GM23248 (cell line): Measurements from ENCODE around the gene CEACAM4. TPM values are rescaled to one million over a fixed set of nuclear protein-coding genes. Genes with fewer than 3 reads are reported as not detected.

Source experiments
- DNase-seq: peaks from one replicate; pipeline ENCODE4 v3.0.0-alpha.2; 2015
- H2AFZ ChIP-seq: fragments of 200-600 bp; sonication (generic); 2 replicates; pipeline ENCODE4 v1.6.1; 2016; ENCODE audit warnings: antibody characterized with exemption
- H3F3A ChIP-seq: fragments of 200-600 bp; sonication (generic); 2 replicates; pipeline ENCODE4 v1.6.1; 2016; ENCODE audit warnings: mild to moderate bottlenecking, antibody characterized with exemption, mixed run types; ENCODE audit not compliant: insufficient read depth
- H3K27ac ChIP-seq: fragments of 200-600 bp; sonication (generic); 2 replicates; pipeline ENCODE4 v1.5.1; 2016; ENCODE audit warnings: mild to moderate bottlenecking
- H3K27me3 ChIP-seq: fragments of 200-600 bp; sonication (generic); replicated peaks from 2 replicates; pipeline ENCODE4 v1.6.1; 2016; ENCODE audit warnings: mild to moderate bottlenecking; ENCODE audit not compliant: insufficient read depth
- H3K36me3 ChIP-seq: fragments of 200-600 bp; sonication (generic); 2 replicates; pipeline ENCODE4 v1.6.1; 2016; ENCODE audit warnings: low read depth, mild to moderate bottlenecking
- H3K4me1 ChIP-seq: fragments of 200-600 bp; sonication (generic); 2 replicates; pipeline ENCODE4 v1.6.1; 2016; ENCODE audit warnings: mild to moderate bottlenecking; ENCODE audit not compliant: insufficient read depth
- H3K4me2 ChIP-seq: fragments of 200-600 bp; sonication (generic); one replicate; pipeline ENCODE4 v1.6.1; 2016; ENCODE audit warnings: mild to moderate bottlenecking; ENCODE audit not compliant: unreplicated experiment
- H3K4me3 ChIP-seq: fragments of 200-600 bp; sonication (generic); 2 replicates; pipeline ENCODE4 v1.5.1; 2016; ENCODE audit warnings: mild to moderate bottlenecking
- H3K79me2 ChIP-seq: fragments of 200-600 bp; sonication (generic); 2 replicates; pipeline ENCODE4 v1.6.1; 2016; ENCODE audit warnings: mild to moderate bottlenecking; ENCODE audit not compliant: insufficient read depth
- H3K9ac ChIP-seq: fragments of 200-600 bp; sonication (generic); 2 replicates; pipeline ENCODE4 v1.6.1; 2016; ENCODE audit warnings: mild to moderate bottlenecking
- H3K9me2 ChIP-seq: fragments of 200-600 bp; sonication (generic); 2 replicates; pipeline ENCODE4 v1.6.1; 2016; ENCODE audit warnings: mixed run types, mild to moderate bottlenecking, moderate library complexity; ENCODE audit not compliant: insufficient read depth
- H3K9me3 ChIP-seq: fragments of 200-600 bp; sonication (generic); one replicate; pipeline ENCODE4 v1.6.1; 2017; ENCODE audit warnings: low read depth
- H4K20me1 ChIP-seq: fragments of 200-600 bp; sonication (generic); 2 replicates; pipeline ENCODE4 v1.6.0; 2016; ENCODE audit not compliant: insufficient read depth
- EZH2 ChIP-seq: fragments of 200-600 bp; sonication (generic); IDR thresholded peaks from 2 replicates; pipeline ENCODE4 v1.6.1; 2018; ENCODE audit warnings: antibody characterized with exemption, mild to moderate bottlenecking; ENCODE audit not compliant: insufficient read depth, poor library complexity, severe bottlenecking
- EZH2phosphoT487 ChIP-seq: fragments of 200-600 bp; sonication (generic); IDR thresholded peaks from 2 replicates; pipeline ENCODE4 v1.6.1; 2018; ENCODE audit warnings: antibody characterized with exemption, moderate library complexity, mild to moderate bottlenecking, low read depth; ENCODE audit not compliant: insufficient read depth
- WGBS, 2 experiments: methylation state at CpG; one replicate each; pipeline ENCODE4 v1.1.6; 2015 to 2017; ENCODE audit warnings: low lambda C conversion rate in 2 of 2, low coverage in 1 of 2; ENCODE audit errors: missing lambda C conversion rate in 2 of 2; 5-methylcytosine and 5-hydroxymethylcytosine counted together
- in situ Hi-C: fragments of 300-500 bp; cut with MboI; formaldehyde crosslinking; loops from 2 replicates; pipeline ENCODE4 v1.15.0; 2020
- polyA plus RNA-seq: library from polyadenylated mRNA; unstranded; fragments of >200 nt; fragmentation: Nextera tagmentation; extraction: Ambion mirVana; gene quantifications from 2 replicates; pipeline ENCODE4 v1.2.1, GENCODE V29; 2016
- total RNA-seq: library from RNA; depleted of rRNA; stranded (reverse); fragments of >200 nt; shearing (Covaris generic); gene quantifications from 2 replicates; pipeline ENCODE4 v1.2.3, GENCODE V29; 2014

Gene CEACAM4
- total and polyA plus RNA-seq, 2 experiments from 2014 or later: not detected

DNA sequence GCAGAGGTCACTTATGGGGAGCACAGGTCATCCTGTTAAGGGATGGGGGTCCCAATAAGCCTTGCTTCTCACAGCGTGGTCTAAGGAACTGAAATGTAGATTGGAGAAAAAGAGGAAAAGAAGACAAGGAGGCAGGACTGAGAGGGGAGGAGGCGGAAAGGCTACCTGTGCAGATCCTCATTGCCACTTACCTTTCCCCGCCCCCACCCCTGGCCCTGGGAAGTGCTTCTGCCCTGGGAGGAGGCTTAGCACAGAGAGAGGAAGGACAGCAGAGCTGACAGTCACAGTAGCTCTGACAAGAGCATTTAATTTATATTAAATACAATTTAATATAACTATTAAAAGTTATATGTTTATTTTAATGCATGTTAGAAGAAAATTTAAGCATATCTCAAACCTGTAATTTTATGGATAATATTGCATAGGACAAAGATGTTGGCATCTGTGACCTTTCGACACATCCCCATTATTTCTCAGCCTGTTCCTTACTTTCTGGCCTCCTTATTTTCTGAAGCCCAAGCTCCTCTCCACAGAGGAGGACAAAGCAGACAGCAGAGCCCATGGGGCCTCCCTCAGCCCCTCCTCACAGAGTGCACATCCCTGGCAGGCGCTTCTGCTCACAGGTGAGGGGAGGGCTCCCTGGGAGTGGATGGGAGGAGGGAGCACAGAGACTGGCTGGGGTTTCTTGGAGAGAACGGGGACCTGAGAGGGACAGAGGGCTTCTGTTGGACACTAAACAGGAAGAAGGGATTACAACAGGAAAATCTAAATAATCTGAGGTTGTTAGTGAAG, 27.5 kb downstream of the CEACAM4 start:
- Histone ChIP-seq H3K4me1 (no peaks in the 10 kb centered on the region), H3F3A (no peaks in the 10 kb centered on the region), H3K4me2 (no peak overlapping the region), H3K9ac (no peak overlapping the region), H3K4me3 (no peak overlapping the region), H4K20me1 (no peaks in the 10 kb centered on the region), H3K9me3 (no peaks in the 10 kb centered on the region), H3K9me2 (no peaks in the 10 kb centered on the region), H3K79me2 (no peaks in the 10 kb centered on the region), H3K27ac (no peak overlapping the region), H2AFZ (no peak overlapping the region), H3K27me3 (no peaks in the 10 kb centered on the region; the same call in 1 of the 2 replicates), H3K36me3 (no peaks in the 10 kb centered on the region)
- WGBS, 2 experiments: 17 to 19% methylated on average over 6 of the region's 6 CpGs
- TF ChIP-seq EZH2phosphoT487 (no peak), EZH2 (no peak)
- DNase-seq: no peak
- in situ Hi-C loops: no loop called here

DNA sequence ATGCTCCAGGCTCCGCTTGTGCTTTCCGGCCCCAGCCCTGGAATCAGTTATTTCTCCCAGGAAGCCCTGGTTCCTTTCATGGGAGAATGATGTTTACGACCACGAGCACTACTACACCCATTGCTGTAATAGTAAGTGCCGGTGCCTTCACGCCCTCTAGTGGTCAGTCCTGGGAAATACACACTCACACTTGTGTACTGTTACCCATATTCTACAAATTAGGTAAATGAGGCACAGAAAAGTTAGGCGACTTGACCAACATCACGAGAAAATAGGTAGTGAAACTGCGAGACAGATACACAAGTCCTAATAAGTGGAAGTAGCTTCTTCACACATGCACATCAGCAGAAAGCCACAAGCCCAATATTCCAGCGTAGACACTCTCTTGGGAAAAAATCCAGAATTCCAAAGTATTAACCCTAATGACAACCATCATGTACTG, 29.3 kb downstream of the CEACAM4 start:
- no peak overlapping the region for H2AFZ ChIP-seq
- peak; percentile 58 for DNase-seq
- H3K4me1 ChIP-seq: no peaks in the 10 kb centered on the region
- no peak overlapping the region for H3K4me3 ChIP-seq
- H3K9ac ChIP-seq: no peak overlapping the region
- H3K9me3 ChIP-seq: no peaks in the 10 kb centered on the region
- H3K36me3 ChIP-seq: no peaks in the 10 kb centered on the region
- no peaks in the 10 kb centered on the region for H3F3A ChIP-seq
- H3K79me2 ChIP-seq: no peaks in the 10 kb centered on the region
- H3K9me2 ChIP-seq: no peaks in the 10 kb centered on the region
- H3K27ac ChIP-seq: no peak overlapping the region
- no peak overlapping the region for H3K4me2 ChIP-seq
- no peaks in the 10 kb centered on the region; the same call in 1 of the 2 replicates for H3K27me3 ChIP-seq
- WGBS, 2 experiments: 6 to 7% methylated on average over 10 of the region's 10 CpGs
- H4K20me1 ChIP-seq: no peaks in the 10 kb centered on the region
- TF ChIP-seq EZH2phosphoT487 (no peak), EZH2 (no peak)
- in situ Hi-C loops: no loop called here

DNA sequence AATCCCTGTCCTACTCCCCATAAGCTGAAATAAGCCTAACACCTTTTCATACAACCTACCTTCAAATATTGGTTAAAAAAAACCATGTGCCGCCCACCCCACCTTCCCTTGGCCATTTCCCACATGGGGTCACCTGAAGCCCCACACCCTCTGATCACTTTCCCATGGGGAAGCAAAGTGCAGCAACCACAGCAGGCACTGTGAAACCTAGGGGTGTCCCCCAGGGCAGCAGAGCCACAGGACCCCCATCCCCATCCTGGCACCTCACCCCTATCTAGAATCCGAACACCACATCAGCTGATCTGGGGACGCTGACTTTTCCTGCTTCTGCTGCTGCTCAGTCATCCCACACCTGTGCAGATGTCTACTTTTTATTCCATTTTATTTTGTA, 31.0 kb downstream of the CEACAM4 start:
- no peaks in the 10 kb centered on the region for H3K9me3 ChIP-seq
- DNase-seq: no peak
- WGBS, 2 experiments: 9 to 11% methylated on average over 3 of the region's 3 CpGs
- no peak overlapping the region for H3K9ac ChIP-seq
- H3K36me3 ChIP-seq: no peaks in the 10 kb centered on the region
- TF ChIP-seq EZH2phosphoT487 (no peak), EZH2 (no peak)
- H3K9me2 ChIP-seq: no peaks in the 10 kb centered on the region
- in situ Hi-C loops: no loop called here
- H4K20me1 ChIP-seq: no peaks in the 10 kb centered on the region
- H3K27ac ChIP-seq: no peak overlapping the region
- no peak overlapping the region for H2AFZ ChIP-seq
- H3K4me3 ChIP-seq: no peak overlapping the region
- no peaks in the 10 kb centered on the region for H3K4me1 ChIP-seq
- H3K4me2 ChIP-seq: no peak overlapping the region
- H3K79me2 ChIP-seq: no peaks in the 10 kb centered on the region
- no peaks in the 10 kb centered on the region for H3K27me3 ChIP-seq
- H3F3A ChIP-seq: no peaks in the 10 kb centered on the region

DNA sequence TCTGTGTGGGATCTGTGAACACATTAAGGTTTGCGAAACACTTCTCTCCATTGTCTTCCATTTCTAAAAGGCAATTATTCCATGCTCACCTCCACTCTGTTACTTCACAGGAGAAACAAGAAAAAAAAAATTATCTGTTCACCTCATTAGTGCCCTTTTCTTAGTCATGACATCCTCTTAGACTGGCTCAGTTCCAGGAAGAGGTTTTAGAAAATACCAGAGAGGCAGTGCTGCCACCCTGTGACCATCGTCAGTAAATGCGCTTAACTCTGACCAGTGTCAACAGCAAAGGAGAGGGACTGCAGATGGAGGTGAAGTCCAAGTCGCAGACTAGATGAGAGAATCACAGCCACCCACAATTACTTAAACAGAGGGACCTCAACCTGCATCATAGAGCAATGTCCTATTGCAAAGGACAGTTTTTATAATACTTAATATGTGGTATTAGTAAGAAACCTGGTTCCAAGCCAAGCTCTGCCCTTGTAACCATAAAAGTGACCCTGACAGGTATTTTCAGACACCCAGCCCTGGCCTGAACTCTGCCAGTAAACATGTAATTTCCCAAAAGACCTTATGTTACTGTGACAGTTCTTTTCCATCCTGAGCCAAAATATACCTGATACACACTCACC, 31.5 kb downstream of the CEACAM4 start:
- Histone ChIP-seq H4K20me1 (no peaks in the 10 kb centered on the region), H3K36me3 (no peaks in the 10 kb centered on the region), H3K27me3 (no peaks in the 10 kb centered on the region), H3K27ac (no peak overlapping the region), H2AFZ (no peak overlapping the region), H3K9me2 (no peaks in the 10 kb centered on the region), H3K4me1 (no peaks in the 10 kb centered on the region), H3K9ac (no peak overlapping the region), H3K4me2 (no peak overlapping the region), H3K79me2 (no peaks in the 10 kb centered on the region), H3K9me3 (no peaks in the 10 kb centered on the region), H3K4me3 (no peak overlapping the region), H3F3A (no peaks in the 10 kb centered on the region)
- DNase-seq: peak; percentile 89
- in situ Hi-C loops: no loop called here
- WGBS, 2 experiments: 32 to 35% methylated on average over 4 of the region's 4 CpGs
- TF ChIP-seq EZH2 (no peak), EZH2phosphoT487 (no peak)
